ENCODE measurements around the gene SIRT2.

DNA sequence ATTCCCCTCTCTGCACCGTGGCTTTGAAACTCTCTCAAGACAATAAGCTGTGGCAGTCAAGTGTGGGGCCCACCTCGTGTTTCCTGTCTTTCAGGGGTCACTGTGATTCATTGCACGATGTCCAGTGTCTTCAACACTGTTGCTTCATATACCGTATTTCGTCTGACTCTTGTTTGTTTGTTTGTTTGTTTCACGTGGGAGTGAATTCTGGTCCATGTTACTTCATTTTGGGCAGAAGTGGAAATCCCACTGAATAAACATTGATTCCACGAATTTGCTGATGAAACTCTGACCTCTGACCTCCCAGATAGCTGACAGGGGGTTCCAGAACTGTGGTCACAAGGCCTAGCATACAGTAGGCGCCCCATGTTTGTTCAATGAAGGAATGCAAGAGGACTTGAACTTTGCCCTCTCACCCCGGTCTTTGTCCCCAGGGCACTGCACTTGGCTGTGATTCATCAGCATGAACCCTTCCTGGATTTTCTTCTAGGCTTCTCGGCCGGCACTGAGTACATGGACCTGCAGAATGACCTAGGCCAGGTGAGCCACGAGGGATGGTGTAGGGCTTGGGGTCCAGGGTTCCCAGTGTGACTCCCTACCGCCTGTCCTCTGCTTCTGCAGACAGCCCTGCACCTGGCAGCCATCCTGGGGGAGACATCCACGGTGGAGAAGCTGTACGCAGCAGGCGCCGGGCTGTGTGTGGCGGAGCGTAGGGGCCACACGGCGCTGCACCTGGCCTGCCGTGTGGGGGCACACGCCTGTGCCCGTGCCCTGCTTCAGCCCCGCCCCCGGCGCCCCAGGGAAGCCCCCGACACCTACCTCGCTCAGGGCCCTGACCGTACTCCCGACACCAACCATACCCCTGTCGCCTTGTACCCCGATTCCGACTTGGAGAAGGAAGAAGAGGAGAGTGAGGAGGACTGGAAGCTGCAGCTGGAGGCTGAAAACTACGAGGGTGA, 5.4 kb upstream of the SIRT2 start:
- TF ChIP-seq CTCF (IDR thresholded peaks at IDR 0.05) = no peak
- TF ChIP-seq EZH2phosphoT487 (IDR thresholded peaks at IDR 0.05) = no peak

All from neural progenitor cell (in vitro differentiated cells).